Measurements from ENCODE around the gene HMGXB3. TPM values are rescaled to one million over a fixed set of nuclear protein-coding genes. Genes with fewer than 3 reads are reported as not detected.

HMGXB3 gene
- total and polyA plus RNA-seq, 2 of the 13 experiments (the other 11 are each of a cell fraction or from before 2014, with no cell fraction given) = 18.8 to 23.8 TPM

DNA sequence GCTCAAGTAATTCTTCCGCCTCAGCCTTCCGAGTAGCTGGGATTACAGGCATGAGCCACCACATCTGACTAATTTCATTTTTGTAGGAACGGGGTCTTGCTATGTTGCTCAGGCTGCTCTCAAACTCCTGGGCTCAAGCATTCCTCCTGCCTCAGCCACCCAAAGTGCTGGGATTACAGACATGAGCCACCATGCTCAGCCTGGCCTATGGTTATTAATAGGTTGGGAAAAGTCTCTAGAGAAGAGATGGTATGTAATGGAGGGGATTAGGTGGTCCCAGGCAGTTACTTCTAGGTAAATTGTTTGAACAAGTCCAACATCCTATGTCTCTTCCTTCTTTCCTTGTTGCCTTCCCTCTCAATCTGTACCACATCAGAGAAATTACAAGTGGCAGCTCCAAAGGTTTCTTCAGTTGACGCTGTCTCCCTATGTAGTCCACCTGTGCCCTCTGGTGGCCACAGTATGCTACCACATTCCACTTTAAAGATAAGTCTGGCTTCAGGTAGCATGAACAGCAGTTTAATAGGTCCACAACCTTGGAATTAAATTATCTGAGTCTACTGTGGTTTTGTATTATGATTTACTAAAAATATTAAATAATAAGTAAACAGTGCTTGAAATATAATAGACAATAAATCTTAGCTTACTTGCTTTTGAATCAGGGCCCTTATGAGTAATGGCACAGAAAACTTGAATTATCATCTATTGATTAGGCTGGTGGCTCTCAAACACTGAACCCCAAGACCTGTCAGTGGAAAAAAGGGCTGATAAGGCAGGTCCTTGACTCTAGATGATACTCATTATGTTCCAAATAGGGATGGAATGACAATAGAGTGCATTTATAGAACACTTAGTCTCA, 9.8 kb upstream of the HMGXB3 start (continued):
- TF ChIP-seq, protein P1, sequence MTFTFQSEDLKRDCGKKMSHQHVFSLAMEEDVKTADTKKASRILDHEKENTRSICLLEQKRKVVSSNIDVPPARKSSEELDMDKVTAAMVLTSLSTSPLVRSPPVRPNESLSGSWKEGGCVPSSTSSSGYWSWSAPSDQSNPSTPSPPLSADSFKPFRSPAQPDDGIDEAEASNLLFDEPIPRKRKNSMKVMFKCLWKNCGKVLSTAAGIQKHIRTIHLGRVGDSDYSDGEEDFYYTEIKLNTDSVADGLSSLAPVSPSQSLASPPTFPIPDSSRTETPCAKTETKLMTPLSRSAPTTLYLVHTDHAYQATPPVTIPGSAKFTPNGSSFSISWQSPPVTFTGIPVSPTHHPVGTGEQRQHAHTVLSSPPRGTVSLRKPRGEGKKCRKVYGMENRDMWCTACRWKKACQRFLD (CRISPR knock-in tag; IDR thresholded peaks at IDR 0.05; ENCODE audit: borderline replicate concordance) = no peak
- TF ChIP-seq DNMT3B (CRISPR knock-in tag; conservative IDR thresholded peaks at IDR 0.05) (no peak), THRA (CRISPR knock-in tag; IDR thresholded peaks at IDR 0.05; ENCODE audit: borderline replicate concordance) (0 out of 2 replicates have a peak, but pooled peaks have one; percentile 36), PAWR (CRISPR knock-in tag; IDR thresholded peaks at IDR 0.05; ENCODE audit: borderline replicate concordance) (no peak), ZSCAN5A (CRISPR knock-in tag; IDR thresholded peaks at IDR 0.05; ENCODE audit: borderline replicate concordance) (no peak), CENPT (CRISPR knock-in tag; IDR thresholded peaks at IDR 0.05; ENCODE audit: low read depth) (no peak), ZSCAN22 (CRISPR knock-in tag; IDR thresholded peaks at IDR 0.05) (no peak), MLLT10 (CRISPR knock-in tag; IDR thresholded peaks at IDR 0.05) (no peak), NR2C2 (CRISPR knock-in tag; IDR thresholded peaks at IDR 0.05; ENCODE audit: borderline replicate concordance) (no peak), DZIP1 (CRISPR knock-in tag; IDR thresholded peaks at IDR 0.05) (no peak), RNF219 (CRISPR knock-in tag; IDR thresholded peaks at IDR 0.05) (no peak), ZFP1 (CRISPR knock-in tag; IDR thresholded peaks at IDR 0.05) (no peak), MED13 (CRISPR knock-in tag; IDR thresholded peaks at IDR 0.05) (no peak)
- TF ChIP-seq, protein P2, sequence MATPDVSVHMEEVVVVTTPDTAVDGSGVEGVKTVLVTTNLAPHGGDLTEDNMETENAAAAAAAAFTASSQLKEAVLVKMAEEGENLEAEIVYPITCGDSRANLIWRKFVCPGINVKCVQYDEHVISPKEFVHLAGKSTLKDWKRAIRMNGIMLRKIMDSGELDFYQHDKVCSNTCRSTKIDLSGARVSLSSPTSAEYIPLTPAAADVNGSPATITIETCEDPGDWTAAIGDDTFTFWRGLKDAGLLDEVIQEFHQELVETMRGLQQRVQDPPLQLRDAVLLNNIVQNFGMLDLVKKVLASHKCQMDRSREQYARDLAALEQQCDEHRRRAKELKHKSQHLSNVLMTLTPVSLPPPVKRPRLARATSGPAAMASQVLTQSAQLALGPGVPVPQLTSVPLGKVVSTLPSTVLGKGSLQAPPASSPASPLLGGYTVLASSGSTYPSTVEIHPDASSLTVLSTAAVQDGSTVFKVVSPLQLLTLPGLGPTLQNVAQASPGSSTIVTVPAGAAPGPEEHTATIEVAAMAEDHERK (CRISPR knock-in tag; IDR thresholded peaks at IDR 0.05; ENCODE audit: low read depth) = no peak
- TF ChIP-seq, protein P3, sequence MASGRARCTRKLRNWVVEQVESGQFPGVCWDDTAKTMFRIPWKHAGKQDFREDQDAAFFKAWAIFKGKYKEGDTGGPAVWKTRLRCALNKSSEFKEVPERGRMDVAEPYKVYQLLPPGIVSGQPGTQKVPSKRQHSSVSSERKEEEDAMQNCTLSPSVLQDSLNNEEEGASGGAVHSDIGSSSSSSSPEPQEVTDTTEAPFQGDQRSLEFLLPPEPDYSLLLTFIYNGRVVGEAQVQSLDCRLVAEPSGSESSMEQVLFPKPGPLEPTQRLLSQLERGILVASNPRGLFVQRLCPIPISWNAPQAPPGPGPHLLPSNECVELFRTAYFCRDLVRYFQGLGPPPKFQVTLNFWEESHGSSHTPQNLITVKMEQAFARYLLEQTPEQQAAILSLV (CRISPR knock-in tag; IDR thresholded peaks at IDR 0.05; ENCODE audit: borderline replicate concordance) = no peak
